Subcutaneous abdominal adipose tissue (tissue), 5 donors: ENCODE results near the gene TRAPPC3.
"Not testable (repeated sequence)": the region's sequence is repeated elsewhere in the genome, so short reads cannot be mapped to it uniquely, and the experiment has no call there.

Source experiments
- H3K27ac ChIP-seq: one replicate; pipeline ENCODE4 v1.7.0; 2013; ENCODE audit warnings: low read depth, mild to moderate bottlenecking, inconsistent platforms, low read length, moderate library complexity
- H3K27me3 ChIP-seq, 5 donors: one replicate each; pipeline ENCODE4 v1.7.0; 2013; ENCODE audit warnings: low read length in 5 of 5, inconsistent platforms in 1 of 5; ENCODE audit not compliant: control insufficient read depth in 5 of 5, insufficient read depth in 4 of 5
- H3K36me3 ChIP-seq, 5 donors: one replicate each; pipeline ENCODE4 v1.7.0; 2013; ENCODE audit warnings: low read length in 5 of 5; ENCODE audit not compliant: control insufficient read depth in 5 of 5, insufficient read depth in 5 of 5
- H3K4me1 ChIP-seq, 5 donors: one replicate each; pipeline ENCODE4 v1.7.0; 2013; ENCODE audit warnings: low read length in 5 of 5, mild to moderate bottlenecking in 3 of 5, moderate library complexity in 1 of 5; ENCODE audit not compliant: control insufficient read depth in 5 of 5, insufficient read depth in 5 of 5
- H3K4me3 ChIP-seq, 5 donors: one replicate each; pipeline ENCODE4 v1.7.0; 2013; ENCODE audit warnings: low read length in 5 of 5, low read depth in 1 of 5
- H3K9ac ChIP-seq, 5 donors: one replicate each; pipeline ENCODE4 v1.7.0; 2013; ENCODE audit warnings: low read length in 5 of 5, mild to moderate bottlenecking in 4 of 5, moderate library complexity in 3 of 5
- H3K9me3 ChIP-seq, 5 donors: one replicate each; pipeline ENCODE4 v1.7.0; 2013; ENCODE audit warnings: low read length in 5 of 5; ENCODE audit not compliant: control insufficient read depth in 5 of 5
- donor health status: healthy.
- donor health status: healthy.
- donor health status: healthy.
- donor health status: healthy.
- donor health status: healthy.

TRAPPC3 gene

DNA sequence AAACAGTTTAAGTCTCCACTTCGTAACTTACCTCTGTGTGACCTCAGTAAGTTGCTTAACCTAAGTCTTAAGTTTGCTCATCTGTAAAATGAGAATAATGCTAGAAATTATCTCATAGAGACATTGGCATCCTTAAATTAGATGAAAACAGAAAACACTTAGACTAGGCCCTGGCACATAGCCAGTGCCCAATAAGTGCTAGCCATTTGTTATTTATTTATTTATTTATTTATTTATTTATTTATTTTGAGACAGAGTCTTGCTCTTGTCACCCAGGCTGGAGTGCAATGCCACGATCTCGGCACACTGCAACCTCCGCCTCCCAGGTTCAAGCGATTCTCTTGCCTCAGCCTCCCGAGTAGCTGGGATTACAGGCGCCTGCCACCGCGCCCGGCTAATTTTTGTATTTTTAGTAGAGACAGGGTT lies 9.6 kb upstream of the TRAPPC3 start:
- not testable (repeated sequence) for H3K9me3 ChIP-seq, H3K27me3 ChIP-seq
- H3K36me3 ChIP-seq, result peaks cover 0 to 12% (median 7%) of the 10 kb centered on the region in 5 donors
- H3K9ac ChIP-seq, result peak overlapping the region in 4 of 5 donors; percentile 92 to 99 (median 94)
- H3K27ac ChIP-seq, result peak overlapping the region; percentile 100
- peak overlapping the region; percentile 90 to 99 (median 96) for H3K4me3 ChIP-seq
- H3K4me1 ChIP-seq, result peaks cover 16 to 84% (median 81%) of the 10 kb centered on the region in 5 donors

DNA sequence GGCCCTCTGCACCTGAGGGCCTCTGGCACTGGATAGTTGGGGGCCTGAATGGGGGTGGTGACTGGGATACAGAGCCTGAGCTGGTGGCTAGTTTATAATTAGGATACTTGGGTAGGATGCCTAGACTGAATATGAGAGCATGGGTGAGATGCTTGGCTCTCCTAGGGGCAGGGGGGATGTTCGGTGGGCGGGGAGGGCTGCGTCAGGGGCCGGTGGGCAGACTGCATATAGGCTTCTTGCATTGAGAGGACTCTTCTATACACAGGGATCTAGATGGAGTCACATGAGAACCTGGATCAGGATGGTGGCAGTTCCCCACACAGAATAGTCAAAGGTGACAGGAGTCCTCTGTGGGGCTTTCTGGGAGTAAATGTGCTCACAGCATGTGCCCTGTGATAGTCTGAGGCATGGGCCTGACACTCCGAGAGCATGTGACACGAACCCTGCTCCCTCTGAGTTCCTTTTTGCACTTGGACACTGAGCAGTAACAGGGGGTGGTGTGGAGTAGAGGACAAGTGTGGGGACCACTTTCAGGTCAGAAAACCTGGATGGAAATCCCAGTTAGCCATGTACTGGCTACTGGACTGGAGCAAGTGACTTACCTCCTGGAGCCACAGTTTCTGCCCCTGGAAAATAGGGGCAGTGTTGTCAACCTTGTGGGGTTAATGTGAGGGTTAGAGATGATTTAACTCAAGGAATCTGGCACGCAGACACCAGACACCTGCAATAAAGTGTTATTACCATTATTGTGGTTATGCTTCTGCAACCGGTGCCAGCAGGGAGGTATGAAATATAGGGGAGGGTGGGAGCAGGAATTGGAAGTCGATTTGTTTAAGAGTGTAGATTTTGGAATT lies 8.9 kb upstream of the TRAPPC3 start:
- H3K4me3 ChIP-seq, result peak overlapping the region; percentile 90 to 99 (median 96)
- no peaks in the 10 kb centered on the region for H3K27me3 ChIP-seq
- H3K9ac ChIP-seq, result peak overlapping the region; percentile 87 to 99 (median 94)
- H3K9me3 ChIP-seq, result no peaks in the 10 kb centered on the region
- peak overlapping the region; percentile 100 for H3K27ac ChIP-seq
- peaks cover 16 to 80% (median 74%) of the 10 kb centered on the region in 5 donors for H3K4me1 ChIP-seq
- peaks cover 0 to 12% (median 7%) of the 10 kb centered on the region in 5 donors for H3K36me3 ChIP-seq

DNA sequence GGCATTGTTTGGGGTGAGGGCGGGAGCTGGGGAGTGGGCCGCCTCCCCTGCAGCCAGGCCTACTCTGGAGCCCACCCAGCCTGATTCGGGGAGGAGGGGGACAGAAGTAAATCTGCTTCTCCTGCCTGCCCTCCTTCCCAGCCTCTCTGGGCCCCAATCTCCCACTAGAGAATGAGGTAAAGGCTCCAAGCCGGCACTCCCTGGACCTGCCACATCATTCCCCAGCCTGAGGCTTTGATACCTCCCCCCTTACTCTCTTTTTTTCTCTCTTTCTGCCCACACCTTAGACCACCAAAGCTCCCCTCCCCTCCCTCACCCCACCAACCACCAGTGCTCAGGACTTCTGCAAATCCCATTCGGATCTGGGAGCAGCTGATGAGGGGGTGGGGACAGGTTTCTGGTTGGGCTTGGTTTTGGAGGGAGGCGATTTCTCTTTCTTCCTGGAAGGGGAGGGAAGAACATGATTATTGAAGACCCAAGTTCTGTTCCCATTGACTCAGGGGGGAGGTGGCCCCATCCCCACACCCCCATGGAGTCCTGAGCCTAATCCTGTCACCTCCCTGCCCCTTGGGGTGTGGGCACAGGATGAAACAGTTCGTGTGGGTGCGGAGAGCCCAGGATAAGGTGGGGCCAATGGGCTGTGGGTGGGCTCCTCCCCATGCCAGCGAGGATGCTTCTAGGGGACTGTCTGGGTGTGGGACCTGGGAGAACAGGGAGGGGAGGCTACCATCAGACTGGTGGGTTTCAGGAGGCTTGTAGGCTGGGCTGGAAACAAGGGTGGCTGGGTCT lies 8.0 kb upstream of the TRAPPC3 start:
- no peaks in the 10 kb centered on the region for H3K9me3 ChIP-seq
- H3K36me3 ChIP-seq, result peaks cover 0 to 12% (median 7%) of the 10 kb centered on the region in 5 donors
- peaks cover 13 to 77% (median 67%) of the 10 kb centered on the region in 5 donors for H3K4me1 ChIP-seq

DNA sequence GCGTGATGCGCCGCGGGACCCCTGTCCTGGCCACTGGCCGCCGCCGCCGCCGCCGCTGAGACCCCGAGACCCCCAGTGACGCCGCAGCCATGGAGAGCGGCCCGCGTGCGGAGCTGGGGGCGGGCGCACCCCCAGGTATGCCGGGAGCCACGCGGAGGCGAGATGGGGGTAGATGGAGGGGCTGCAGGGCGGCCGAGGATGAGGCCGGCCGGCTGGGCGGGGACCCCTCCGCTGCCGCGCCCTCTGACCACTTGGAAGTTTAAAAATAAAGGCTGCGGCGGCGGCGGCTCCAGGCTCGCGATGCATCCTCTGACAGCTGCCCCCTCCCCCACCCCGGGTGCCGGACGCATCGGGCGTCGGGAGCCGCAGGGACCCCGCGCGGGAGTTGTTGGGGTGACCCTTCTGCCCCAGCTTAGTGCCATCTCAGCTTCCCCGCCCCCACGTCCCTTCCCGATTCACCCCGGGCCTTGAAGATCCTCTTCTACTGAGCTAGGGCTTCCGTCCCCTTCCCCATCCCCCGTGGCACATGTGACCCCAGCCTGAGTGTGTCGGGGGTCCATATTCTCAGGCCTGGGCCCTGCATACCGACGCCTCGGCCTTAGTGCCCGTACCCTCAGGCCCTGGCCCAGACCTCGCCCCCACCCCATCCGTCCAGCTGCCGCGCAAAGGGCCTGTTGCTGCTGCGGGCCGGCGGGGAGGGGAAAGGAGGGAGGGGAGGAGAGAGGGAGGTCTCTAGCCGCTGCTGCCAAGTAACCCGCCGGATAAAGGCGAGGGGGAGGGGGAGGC lies 7.2 kb upstream of the TRAPPC3 start:
- Histone ChIP-seq H3K27ac (peak overlapping the region; percentile 100), H3K9me3 (no peaks in the 10 kb centered on the region), H3K27me3 (no peaks in the 10 kb centered on the region), H3K4me3 (peak overlapping the region; percentile 90 to 99 (median 96)), H3K36me3 (peaks cover 0 to 12% (median 7%) of the 10 kb centered on the region in 5 donors), H3K4me1 (peaks cover 18 to 77% (median 66%) of the 10 kb centered on the region in 5 donors), H3K9ac (peak overlapping the region; percentile 87 to 99 (median 94))

More for the DNA sequence above, 8.0 kb upstream of the TRAPPC3 start:
- H3K27ac ChIP-seq, result peak overlapping the region; percentile 100
- H3K4me3 ChIP-seq, result peak overlapping the region; percentile 90 to 99 (median 96)
- peak overlapping the region; percentile 87 to 99 (median 94) for H3K9ac ChIP-seq
- no peaks in the 10 kb centered on the region for H3K27me3 ChIP-seq

DNA sequence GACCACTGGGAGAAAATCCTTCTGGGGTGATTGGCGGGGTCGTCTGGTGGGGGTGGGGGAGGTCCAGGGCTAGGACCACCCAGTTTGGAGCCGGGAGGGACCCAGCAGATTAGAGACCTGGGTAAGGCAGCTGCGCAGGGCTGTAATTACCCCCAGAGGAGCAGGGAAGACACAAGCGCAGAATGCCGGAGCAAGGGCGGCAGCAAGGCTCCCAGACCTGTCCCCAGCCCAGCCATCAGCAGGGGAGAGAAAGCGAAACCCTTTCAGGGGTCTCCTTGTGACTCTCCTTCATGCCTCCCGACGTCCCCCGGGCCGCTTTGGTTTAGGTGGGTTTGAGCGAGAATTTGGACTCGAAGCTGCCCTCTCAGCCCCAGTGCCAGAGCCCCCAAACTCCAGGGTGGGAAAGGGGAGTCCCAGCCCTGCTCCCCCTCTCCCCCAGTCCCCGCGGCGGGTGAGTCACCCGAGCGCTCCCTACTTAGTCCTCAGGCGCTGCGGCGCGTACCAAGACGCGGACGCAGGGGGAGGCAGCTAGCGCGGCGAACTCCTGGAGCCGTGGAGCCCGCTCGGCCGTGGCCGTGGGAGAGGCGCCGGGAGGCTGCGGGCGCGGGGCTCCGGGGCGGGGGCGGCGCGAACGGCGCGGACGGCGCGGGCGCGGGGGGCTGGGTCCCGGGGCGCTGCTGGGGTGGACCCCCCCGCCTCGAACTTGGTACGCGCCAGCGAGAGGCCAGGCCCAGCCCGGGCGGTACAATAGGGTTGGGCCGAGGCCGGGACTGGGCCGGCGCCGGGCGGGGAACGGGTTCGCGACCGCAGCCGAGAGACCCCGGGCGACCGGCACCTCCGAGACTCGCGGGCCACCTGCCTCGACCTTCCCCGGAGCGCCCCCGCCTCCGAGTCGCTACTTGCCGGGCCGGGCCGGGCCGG lies 6.4 kb upstream of the TRAPPC3 start, which contains the start of gene MAP7D1:
Gene MAP7D1, plus strand, starts transcription at position 753 of the 921 bp plus-strand sequence. CDS start 258 bp downstream, outside the sequence.
- Histone ChIP-seq H3K27me3 (no peaks in the 10 kb centered on the region), H3K4me1 (peaks cover 23 to 77% (median 66%) of the 10 kb centered on the region in 5 donors), H3K4me3 (peak within 1 kb of the TSS; percentile 91 to 99 (median 96)), H3K27ac (peak within 1 kb of the TSS; percentile 100), H3K36me3 (peaks cover 0 to 12% (median 7%) of the 10 kb centered on the region in 5 donors), H3K9me3 (no peaks in the 10 kb centered on the region), H3K9ac (peak within 1 kb of the TSS; percentile 98 to 99 (median 99))

DNA sequence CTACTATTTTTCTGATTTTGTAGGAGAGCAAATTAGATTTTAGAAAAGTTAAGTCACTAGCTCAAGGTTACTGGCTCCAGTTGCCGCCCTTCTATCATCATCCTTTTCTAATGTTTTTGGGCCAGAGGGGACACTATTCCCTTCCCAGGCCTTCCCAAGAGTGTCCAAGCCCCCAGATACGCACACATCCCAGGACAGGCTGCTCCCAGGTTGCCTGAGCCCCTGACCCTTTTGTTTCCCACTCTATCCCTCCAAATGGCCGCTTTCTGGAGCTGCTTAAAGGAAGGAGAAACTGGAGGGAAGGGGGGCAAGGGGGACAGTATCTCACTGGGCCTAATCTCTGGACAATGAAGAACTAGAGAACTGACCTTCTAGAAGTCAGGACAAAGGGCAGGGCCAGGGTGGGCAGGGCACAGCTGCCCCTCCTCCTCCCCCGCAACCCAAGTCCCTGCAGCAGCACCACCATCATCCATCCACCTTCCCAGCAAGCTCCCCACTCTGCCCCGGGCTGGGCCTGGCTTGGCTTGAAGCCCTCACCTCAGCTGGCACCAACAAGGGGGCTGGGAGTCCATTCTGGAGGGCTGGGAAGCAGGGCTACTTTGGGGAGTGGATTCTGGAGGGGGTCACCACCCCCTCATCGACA lies 5.6 kb upstream of the TRAPPC3 start:
- Histone ChIP-seq H3K4me1 (peaks cover 26 to 77% (median 66%) of the 10 kb centered on the region in 5 donors), H3K36me3 (peaks cover 0 to 11% (median 7%) of the 10 kb centered on the region in 5 donors), H3K27me3 (no peaks in the 10 kb centered on the region), H3K4me3 (peak overlapping the region; percentile 91 to 98 (median 94)), H3K27ac (peak overlapping the region; percentile 100), H3K9ac (peak overlapping the region; percentile 98 to 99 (median 99)), H3K9me3 (no peaks in the 10 kb centered on the region)

DNA sequence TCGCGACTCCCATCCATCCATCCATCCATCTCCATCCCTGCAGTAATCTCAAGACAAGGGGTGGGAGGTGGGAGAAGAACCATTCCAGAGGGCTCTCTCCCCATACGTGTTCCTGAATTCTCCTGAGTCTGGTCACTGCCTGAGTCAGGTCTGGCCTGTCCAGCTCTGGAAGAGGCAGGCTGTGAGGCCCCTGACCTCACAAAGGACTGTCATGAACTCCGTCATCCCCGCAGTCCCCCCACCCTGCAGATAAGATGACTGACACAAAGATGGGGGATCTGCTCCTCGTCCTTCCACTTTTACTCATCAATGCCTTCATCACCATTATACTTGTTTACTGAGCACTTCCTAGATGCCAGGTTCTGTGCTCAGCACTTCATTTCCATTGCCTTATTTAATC lies 5.0 kb upstream of the TRAPPC3 start:
- Histone ChIP-seq H3K4me1 (peaks cover 26 to 74% (median 63%) of the 10 kb centered on the region in 5 donors), H3K27ac (peak overlapping the region; percentile 100), H3K9ac (peak overlapping the region in 2 of 5 donors; percentile 99)

DNA sequence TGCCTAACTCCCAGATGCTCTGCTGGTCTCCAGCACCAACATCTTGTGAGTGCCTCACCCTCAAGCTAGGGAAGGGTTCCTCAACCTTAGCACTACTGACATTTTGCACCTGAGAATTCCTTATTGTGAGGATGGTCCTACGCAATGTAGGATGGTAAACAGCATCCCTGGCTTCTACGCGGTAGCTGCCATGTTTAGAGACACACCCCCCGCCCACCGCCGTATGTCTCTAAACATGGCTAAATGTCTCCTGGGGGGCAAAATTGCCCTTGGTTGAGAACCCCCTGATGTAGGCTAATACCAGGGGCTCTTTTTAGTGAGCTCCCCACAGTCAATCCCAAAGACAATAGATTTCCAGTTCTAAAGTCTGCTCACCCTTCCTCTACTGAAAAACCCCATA lies 4.2 kb upstream of the TRAPPC3 start:
- H3K4me1 ChIP-seq, result peaks cover 26 to 74% (median 61%) of the 10 kb centered on the region in 5 donors
- peak overlapping the region; percentile 100 for H3K27ac ChIP-seq
- H3K9me3 ChIP-seq, result no peaks in the 10 kb centered on the region
- no peaks in the 10 kb centered on the region for H3K27me3 ChIP-seq
- H3K9ac ChIP-seq, result no peak overlapping the region
- H3K36me3 ChIP-seq, result peaks cover 0 to 3% (median 0%) of the 10 kb centered on the region in 5 donors
- H3K4me3 ChIP-seq, result no peak overlapping the region

More for the DNA sequence above, 5.0 kb upstream of the TRAPPC3 start:
- no peak overlapping the region for H3K4me3 ChIP-seq
- peaks cover 0 to 5% (median 2%) of the 10 kb centered on the region in 5 donors for H3K36me3 ChIP-seq
- no peaks in the 10 kb centered on the region for H3K27me3 ChIP-seq
- no peaks in the 10 kb centered on the region for H3K9me3 ChIP-seq
